Activated CD8-positive, alpha-beta memory T cell treated with anti-CD3 and anti-CD28 coated beads, Interleukin-2, amount 50 U/mL, for 1 hour (primary cell): ENCODE measurements around the gene ST6GALNAC1.

Experiments used
- DNase-seq: peaks from one replicate; pipeline ENCODE4 v3.0.0-alpha.2; 2020; ENCODE audit errors: extremely low read depth

The ST6GALNAC1 gene

DNA sequence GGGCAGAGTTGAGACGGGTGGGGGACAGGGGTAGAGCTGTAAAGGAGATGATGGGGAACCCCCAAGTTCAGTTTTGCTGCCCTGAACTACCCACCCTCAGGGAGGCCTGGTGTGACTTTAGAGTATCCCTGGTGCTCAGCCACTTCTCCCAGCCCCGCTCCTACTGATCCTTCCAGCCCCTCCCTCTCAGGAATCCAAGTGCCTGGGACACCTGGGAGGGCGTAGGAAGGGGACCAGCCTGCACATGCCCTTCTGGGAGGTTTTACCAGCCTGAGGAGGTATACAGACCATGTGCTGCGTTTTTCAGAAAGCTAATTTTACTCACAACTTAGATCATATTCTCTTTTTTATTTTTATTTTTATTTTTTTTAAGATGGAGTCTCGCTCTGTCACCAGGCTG, 62.0 kb downstream of the ST6GALNAC1 start:
- no peak for DNase-seq

DNA sequence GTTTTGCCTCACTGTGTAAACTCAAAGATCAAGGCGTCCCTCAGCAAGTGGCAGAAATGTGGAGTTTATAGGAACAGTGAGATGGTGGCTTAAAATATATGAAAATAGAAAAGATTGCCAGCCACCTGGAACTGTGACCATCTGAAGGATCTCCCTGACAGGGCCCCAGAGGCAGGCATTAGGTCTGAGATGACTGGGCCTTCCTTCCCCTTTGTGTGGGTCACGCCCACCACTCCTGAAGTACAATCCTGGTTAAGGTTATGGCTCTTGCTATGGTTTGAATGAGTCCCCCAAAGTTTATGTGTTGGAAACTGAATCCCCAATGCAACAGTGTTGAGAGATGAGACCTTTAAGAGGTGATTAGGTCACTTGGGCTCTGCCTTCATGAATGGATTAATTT, 64.3 kb downstream of the ST6GALNAC1 start:
- no peak for DNase-seq

DNA sequence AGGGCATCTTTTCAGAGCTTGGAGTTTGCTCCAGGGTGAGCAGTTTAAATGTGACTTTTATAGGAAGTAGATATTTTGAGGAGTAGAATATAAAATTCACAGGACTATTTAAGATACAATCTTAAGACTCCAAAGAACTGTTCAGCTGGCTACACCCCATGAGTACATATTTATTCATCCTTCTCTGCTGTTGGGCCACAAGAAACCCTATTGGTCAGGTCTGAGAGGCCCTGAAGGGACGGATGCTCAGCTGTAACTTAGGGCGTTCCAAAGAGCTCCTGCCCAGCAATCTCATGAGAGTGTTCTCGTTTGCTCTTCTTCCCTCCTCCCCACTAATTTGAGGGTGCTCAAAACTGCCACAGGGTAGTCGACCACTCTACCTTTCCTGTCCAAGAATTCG, 65.2 kb downstream of the ST6GALNAC1 start:
- DNase-seq = no peak

DNA sequence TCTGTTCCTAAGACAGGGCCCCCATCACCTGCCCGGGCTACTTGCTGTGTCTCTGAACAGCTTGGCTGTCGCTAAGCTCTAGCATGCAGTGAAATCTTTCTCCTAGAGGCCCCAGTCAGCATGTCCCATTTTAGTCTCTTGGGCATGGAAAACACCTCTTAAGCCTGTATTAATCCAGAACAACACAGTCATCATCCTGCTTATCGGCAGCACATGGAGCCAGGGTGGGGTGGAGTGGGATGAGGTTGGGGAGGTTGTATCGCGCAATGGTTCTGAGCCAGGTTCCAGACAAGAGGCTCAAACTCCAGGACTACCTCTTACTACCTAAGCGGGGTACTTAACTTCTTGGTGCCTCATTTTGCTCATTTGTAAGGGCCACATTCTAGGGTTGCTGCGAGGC, 65.7 kb downstream of the ST6GALNAC1 start:
- no peak for DNase-seq

DNA sequence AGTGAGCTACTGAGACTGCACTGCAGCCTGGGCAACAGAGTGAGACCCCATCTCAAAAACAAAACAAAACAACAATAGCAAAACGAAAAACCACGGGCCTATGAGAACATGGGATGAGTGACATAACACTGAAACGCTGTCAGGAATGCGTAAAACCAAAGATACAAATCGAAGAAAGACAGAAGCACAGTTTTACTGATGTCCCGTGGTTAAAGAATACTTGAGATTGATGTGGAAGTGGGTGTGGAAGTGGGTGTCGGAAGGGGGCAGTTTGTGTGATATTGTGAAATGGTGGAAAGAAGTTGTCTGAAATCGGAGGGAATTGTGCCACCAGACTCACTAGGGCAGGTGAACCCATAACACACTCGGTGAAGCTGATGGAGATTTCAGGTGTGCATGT, 67.4 kb downstream of the ST6GALNAC1 start:
- DNase-seq = no peak

DNA sequence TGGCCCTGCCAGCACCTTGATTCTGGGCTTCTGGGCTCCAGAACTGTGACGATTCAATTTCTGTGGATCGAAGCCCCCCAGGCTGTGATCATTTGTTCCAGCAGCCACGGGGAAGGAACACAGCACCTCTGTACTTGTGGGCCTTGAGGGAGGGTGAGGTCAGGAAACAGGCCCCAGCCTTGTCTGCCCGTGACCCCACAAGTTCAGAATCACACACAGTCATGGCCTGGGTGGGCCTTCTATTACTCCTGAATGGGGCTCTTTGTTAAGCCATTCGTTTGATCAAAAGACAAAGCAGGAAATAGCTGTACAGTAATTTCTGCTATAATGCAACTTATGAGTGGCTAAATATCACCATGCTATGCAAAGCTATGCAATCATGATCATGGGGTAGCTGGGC, 68.0 kb downstream of the ST6GALNAC1 start:
- DNase-seq = no peak
